Measurements from ENCODE around the gene TLL1.

Gene TLL1

DNA sequence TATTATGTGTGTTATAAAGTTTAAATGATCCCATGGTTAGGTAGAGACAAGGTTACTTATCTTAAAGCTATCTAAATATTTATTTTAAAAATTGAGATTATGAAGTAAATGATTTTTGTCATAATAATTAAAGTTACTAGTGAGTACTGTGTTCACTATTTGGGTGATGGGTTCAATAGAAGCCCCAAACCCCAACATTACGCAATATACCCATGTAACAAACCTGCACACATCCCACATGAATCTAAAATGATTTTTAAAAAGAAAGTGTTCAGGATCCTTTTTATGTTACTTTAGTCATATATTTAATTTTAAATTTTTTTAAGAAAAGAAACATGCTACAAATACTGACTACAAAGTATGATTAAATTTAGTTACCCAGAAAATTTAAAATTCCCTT is 193.9 kb downstream of the TLL1 start:
- DNase-seq, result no peak

DNA sequence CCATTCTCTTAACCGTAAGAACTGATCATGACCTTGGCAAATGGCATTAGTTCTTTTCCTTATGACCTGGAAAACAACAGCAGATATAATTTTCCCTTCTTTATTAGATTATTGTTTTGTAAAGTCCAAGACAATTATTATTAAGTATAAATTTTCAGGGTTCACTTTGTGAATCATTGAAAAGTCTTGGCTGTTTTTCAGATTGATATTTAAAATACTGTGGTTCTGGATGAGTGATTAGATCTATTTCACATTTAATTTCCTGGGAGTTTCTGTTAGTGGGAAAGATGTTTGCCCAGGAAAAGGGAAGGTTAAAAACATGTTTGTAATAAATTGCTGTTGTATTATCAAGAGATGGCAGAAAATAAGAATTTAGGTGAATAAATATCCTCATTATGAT is 194.9 kb downstream of the TLL1 start:
- DNase-seq, result no peak

DNA sequence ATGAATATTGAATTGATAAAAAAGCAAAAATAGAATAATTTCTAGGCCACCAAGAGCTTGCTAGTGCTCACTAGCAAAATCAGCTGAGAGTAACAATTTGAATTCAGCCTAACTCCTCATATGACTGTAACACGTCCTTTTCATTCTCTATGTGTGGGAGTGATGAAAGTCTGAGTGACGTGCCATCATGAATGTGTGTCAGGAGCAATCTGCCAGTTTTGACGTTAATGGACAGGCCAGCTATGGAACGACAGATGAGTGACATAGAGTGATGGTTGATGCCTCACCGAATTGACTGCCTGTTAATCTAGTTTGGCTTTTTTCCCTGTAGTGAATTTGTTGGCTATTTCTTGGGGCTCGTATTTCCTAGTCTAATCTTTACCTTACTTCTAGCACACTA is 200.7 kb downstream of the TLL1 start:
- DNase-seq, result no peak

DNA sequence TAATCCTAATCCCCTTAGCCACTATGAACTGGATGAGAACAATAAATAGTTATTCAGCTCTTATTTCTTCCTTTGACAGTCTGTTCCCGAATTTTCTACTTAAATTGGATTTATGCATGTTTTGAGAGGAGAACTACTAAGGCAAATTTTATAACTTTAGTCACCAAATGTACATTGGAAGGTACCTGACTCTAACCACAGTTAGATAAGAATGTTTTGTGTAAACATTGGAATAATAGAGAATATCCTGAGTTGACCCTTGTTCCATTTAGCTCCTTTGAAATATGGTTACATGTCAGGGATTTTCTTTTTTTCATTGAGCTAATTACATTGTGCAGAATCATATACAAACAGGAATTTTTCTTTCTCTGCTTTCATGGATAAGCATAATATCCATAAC is 202.6 kb downstream of the TLL1 start:
- DNase-seq, result no peak

DNA sequence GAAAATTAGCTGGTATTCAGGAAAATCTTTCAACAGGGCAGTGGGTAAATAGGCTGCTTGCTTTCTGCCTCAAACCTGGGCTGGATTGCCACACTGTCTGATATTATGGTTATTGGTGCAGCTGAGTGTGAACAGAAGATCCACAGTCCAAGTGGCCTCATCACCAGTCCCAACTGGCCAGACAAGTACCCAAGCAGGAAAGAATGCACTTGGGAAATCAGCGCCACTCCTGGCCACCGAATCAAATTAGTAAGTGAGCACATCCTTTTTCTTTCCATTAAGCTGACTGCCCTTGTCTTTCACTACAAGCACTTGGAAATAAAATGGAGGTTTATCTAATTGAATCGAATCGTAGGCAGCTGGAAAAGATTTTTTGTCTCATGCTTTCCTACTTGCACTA is 204.7 kb downstream of the TLL1 start:
- DNase-seq, result no peak

DNA sequence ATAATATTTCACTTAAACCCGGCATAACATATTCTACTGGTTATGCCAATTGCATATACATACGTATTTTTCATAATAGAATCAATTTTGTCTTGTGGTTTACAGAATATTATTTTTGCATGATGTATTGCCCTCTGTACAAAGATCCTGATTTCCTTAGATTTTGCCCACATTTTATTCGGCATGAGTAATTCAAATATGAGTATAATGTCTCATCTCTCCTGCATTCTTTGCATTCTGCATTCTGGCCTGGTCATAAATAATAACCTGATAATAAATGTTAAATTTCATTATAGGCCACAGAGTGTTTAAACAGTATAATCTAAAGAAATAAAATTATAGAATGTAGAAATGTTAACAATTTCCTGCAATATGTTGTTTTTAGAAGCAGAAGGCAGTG is 205.3 kb downstream of the TLL1 start:
- no peak for DNase-seq

DNA sequence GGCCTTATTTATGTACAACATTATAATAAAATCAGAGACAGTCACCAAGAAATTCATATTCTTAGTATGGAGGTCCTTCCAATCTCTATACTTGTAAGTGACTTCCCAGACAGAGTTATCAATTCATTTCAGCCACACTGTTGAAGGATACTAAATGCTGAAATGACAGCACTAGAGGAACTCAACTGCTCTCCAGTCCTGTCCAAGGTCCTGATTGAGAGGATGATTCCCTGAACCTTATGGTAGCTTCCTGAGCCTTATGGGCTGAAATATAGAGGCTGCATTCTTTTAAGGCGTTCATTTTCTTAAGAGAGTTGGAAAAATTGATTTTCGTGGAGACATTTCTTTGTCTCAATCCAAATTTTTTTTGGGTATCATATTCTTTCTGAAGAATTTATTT is 205.9 kb downstream of the TLL1 start:
- peak; percentile 22 for DNase-seq

DNA sequence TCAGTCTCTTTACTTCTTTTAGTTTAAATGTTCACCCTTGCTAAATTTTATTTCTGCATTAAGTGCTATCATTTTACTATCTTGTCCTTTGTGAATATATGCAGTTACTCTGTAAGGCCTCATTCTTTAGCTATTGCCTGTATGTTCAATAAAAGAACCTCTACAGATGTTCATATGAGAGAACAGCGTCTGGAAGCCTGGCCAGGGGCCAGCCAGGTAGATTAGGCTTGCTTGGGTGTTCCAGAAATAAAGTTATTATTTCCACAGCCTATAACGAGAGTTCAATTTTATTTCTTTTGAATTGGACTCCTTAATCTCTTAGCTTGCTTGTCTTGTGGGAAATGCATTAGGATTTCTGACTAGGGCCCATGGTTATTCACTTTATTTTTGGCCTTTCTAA is 214.5 kb downstream of the TLL1 start:
- DNase-seq, result no peak

DNA sequence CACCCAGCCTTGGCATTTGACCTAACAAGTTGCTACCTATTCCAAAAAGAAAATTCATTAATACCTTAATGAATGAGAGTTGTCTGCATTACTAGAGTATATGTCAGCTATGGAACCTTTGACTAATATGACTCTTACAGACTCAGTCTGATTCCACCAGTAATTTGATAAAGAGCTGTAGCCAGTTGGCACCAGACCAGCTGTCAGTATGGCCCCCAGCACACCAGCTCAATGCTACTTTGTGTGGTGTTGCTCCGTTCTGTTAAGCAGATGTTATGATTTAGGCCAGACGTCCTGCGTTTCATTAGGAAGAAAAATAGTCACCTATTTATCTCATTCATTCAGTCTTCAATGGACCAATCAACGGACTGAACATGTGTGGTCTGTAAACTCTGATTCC is 215.5 kb downstream of the TLL1 start:
- no peak for DNase-seq

DNA sequence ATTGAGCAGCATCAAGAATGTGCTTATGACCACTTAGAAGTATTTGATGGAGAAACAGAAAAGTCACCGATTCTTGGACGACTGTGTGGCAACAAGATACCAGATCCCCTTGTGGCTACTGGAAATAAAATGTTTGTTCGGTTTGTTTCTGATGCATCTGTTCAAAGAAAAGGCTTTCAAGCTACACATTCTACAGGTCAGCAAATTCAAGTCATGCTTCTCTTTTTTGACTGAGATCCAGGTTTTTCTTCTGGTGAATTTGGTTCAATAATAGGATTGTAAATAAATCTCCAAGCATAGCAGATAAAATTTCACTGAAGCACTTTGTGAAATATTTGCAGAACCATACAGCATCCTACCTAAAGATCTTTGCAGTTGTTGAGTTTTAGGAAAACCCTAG is 218.1 kb downstream of the TLL1 start:
- no peak for DNase-seq

DNA sequence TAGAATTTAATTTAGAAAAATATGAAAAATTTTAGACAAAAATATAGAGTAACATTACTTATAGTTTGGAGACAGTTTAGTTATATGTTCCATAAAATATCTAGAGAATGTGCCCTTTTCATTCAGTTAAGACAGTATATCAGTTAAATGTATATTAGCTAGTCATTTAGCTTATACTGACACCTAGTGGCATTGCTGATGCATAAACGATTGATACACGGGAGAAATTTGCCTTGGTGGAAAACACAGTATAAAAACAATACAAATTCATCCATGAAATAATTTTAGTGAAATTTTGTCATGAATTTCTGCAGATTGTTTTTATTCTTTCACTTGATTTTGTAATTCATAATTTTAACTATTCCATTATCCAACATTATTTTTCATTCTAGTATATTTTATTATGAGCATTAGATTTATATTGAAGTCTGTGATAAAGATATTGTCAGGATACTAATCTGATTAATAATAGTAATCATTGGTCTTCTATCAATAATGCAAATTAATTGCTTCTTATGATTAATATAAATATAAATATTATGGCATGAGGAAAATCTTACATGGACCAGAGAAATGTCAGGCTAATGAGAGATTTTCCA is 219.0 kb downstream of the TLL1 start:
- peak; percentile 74 for DNase-seq

DNA sequence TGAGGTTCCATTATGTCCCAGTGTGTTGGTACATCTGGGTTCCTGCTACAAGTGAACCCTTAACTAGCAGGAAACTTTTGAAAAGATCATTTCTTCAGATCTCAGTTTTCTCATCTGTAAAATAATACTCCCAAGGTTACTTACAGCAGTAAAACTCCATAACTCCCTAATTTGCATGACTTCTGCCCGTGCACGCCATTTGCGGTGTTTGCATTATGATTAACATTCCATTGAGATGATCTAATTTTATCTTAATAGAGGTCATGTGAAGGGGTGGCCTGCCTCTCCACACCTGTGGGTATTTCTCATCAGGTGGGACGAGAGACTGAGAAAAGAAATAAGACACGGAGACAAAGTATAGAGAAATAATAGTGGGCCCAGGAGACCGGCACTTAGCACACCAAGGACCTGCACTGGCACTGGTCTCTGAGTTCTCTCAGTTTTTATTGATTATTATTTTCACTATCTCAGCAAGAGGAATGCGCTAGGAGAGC is 219.8 kb downstream of the TLL1 start:
- no peak for DNase-seq

DNA sequence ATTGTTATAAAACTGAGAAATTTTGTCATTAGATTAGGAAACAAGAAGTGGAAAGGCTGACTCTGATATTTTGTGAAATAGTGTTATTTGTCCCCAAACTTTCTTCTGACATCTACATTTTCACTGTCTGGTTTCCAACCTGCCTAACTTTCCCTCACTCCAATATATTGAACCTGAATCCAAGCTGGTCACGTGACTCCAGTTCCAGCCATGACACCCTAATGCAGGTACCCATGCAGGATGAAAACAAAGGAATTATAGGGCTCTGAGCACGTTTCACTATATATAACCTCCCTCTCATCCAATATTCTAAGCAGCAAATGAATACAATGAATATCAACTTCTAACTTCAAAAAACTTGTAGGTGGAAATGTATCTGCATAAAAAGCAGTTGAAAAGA is 231.6 kb downstream of the TLL1 start:
- no peak for DNase-seq

DNA sequence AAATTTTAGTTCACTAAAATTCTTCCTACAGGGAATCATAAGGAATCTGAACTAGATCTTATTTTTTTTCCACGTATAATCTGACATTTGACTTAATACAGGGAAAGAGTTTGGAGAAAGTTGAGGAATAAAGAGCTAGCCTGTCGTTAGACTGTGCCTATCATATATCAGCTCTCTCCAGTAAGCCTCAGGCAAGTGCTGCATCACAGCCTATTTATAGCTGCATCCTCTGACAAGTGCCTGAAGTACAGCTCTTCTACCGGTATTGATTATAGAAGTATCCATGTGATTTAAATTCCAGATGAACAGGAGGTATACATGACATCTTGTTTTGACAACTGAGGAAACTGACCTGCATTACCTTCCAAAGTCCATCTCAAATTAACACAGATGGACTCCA is 248.9 kb downstream of the TLL1 start:
- DNase-seq, result no peak

DNA sequence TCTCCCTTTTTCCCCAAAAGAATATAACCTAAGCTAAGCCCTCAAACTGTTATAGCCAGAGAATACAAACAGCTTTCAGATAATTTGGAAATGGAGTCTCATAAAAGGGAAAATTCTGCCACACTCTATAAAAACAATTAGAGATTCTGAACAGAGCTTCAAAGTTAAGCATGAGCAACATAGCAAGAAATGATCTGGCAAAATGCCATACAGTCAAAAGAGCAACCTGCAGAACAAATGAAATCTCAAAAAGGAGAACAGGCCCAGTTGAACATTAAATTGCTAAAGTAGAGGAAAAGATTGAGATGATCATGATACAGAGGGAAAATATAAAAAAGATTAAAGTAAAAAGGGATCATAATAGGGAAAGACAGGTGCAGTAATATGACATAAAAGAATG is 250.5 kb downstream of the TLL1 start:
- DNase-seq, result no peak

DNA sequence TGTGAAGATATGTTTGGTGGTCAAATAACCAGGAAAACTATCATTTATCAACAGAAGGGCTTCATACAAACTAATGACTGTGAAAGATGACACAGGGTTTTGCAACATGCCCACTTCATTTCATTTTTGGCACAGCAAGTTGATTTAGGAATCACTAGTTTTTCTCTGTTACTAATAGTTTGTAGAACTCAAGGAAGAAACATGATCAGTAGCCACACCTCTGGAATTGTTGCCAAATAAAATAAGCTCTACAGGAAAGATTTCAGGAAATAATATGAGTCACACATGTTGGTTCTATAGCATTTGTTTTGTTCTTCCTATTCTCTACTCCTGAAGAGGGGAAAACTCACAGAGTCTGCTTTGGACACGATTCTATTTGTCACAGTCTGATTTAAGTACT is 255.4 kb downstream of the TLL1 start:
- DNase-seq, result no peak

DNA sequence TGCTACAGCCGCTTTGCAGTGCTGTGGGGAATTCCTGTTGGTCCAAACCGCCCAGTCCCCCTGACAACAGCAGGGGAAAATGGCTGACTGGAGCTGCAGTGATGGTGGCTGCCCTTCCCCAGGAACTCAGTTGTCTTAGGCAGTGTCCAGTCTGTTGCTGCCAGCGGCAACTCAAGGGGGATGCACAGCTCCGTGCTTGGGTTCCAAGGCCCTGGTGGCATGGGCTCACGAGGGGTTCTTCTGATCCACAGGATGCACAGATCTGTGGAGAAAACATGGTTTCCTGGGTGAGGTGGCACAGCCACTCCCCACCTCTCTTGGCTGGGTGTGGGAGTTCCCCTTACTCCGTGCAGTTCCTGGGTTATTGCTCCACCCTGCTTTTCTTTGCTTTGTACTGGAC is 261.2 kb downstream of the TLL1 start:
- no peak for DNase-seq

DNA sequence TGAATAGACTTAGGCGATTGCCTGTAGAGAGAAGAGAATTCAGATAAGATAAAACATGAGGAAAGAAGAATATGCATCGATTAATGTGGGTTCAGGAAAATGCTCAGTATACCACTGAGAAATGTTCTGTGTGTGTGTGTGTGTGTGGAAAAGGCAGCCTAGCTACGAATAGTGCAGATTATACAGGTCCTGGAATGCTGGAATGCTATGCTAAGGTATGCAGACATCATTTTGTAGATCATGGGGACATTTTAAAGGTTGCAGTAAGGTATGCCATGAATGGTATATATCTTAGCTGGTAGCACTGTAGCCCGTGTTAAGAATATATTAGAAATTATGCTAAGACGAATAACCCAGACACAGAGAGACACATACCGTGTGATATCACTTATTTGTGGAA is 267.9 kb downstream of the TLL1 start:
- DNase-seq, result no peak

DNA sequence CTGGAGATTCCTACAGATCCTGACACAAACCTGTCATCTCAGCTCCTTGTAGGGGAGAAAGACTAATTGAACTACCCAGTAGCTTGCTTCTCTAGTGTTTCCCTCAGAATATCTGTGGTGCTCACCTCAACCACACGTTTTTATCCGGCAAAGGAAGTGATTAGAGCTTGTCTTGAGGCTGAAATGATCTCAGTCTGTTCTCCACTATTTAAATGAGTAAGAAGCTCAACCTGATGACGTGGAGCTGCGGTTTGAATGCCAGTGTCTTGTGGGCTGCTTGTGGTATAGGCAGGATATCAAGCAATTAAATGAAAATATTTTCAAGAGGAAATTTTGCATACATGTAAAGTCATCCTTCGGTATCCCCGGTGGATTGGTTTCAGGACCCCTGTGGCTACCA is 270.2 kb downstream of the TLL1 start:
- peak; percentile 52 for DNase-seq

DNA sequence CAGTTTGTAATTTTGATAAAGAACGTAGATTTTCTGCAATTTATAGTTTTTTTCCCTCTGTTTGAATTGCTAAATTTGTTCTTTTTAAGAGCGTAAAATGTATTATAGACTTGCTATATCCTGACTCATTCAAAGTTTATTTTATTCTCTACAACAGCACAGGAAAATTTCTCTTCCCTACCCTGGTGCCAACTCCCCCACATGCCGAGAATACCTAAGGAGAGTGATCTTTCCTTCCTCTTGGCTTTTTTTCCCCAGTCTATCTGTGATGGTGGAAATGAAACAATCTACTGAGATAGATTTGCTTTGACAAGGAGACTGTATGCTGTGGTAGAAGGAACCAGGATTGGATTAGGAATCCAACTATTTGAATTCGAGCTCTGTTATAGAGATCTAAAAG is 271.6 kb downstream of the TLL1 start:
- DNase-seq, result no peak

DNA sequence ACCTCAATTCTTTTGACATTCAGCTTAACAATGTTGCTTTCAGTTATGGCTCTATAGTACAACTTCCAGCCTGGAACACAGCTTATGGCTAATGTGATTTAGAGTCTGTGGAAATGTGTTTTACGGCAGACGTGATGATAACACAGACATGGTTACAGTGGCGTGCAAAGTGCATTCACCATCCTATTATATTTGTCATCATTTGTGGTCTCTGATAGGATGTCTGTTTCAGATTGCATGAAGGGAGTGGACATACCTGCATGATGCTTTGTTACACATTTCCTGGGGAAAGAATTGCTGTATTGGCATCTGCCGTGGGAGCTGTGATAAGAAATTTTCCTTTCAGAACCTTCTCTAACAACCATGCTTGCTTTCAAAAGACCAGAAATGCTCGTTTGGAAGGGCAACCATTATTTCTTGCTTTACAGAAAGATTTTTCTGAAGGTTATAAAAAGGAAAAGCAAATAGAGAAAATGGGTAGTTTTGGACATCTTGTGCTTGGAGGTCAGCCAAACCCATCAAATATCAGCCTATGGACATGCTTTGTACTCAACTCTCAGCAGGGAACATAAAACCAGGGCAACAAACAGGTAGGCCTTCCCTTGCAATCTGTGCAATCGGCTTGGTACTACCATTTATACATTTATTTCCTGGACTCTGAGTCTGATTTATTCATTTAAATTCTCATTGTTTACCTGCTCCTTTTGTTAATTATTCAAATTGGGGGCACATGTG is 273.9 kb downstream of the TLL1 start:
- no peak for DNase-seq
